Fibroblast of lung (primary cell): ENCODE data around the gene KNDC1.

ENCODE experiments used
- EZH2 ChIP-seq: IDR thresholded peaks from 2 replicates; pipeline ENCODE4 v1.5.1; 2012; ENCODE audit warnings: low read length, control low read depth, mild to moderate bottlenecking; ENCODE audit errors: missing control alignments
- TF ChIP-seq, protein P1 (sequence below), 2 donors: IDR thresholded peaks in 1 of 2; conservative IDR thresholded peaks in 1 of 2; 1 replicate in 1 of 2; 2 replicates in 1 of 2; pipeline ENCODE4 v1.5.1; 2011 to 2012; ENCODE audit warnings: low read length in 2 of 2, control low read depth in 1 of 2, inconsistent platforms in 1 of 2, low read depth in 1 of 2, mild to moderate bottlenecking in 1 of 2

- TF ChIP-seq, protein P1, sequence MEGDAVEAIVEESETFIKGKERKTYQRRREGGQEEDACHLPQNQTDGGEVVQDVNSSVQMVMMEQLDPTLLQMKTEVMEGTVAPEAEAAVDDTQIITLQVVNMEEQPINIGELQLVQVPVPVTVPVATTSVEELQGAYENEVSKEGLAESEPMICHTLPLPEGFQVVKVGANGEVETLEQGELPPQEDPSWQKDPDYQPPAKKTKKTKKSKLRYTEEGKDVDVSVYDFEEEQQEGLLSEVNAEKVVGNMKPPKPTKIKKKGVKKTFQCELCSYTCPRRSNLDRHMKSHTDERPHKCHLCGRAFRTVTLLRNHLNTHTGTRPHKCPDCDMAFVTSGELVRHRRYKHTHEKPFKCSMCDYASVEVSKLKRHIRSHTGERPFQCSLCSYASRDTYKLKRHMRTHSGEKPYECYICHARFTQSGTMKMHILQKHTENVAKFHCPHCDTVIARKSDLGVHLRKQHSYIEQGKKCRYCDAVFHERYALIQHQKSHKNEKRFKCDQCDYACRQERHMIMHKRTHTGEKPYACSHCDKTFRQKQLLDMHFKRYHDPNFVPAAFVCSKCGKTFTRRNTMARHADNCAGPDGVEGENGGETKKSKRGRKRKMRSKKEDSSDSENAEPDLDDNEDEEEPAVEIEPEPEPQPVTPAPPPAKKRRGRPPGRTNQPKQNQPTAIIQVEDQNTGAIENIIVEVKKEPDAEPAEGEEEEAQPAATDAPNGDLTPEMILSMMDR (conservative IDR thresholded peaks at IDR 0.05 in 1 of 2, IDR thresholded peaks at IDR 0.05 in 1 of 2; ENCODE audit: low read depth in 1 of 2, low read length in 2 of 2), result no peak
- no peak for TF ChIP-seq EZH2
Measured at GRCh38 chr10:133150656-133151055, 9.4 kb upstream of the KNDC1 start.
